NB4 (cell line): ENCODE measurements around the gene PPFIBP2.

Experiments
- DNase-seq: peaks from one replicate; pipeline ENCODE4 v3.0.0; 2010; ENCODE audit warnings: low read depth
- H3K4me3 ChIP-seq: one replicate; pipeline ENCODE4 v1.5.1; 2011; ENCODE audit warnings: mild to moderate bottlenecking, low read depth, low read length, moderate library complexity
- CTCF ChIP-seq: IDR thresholded peaks from one replicate; pipeline ENCODE4 v1.5.1; 2012; ENCODE audit warnings: low read depth, low read length
- MAX ChIP-seq: IDR thresholded peaks from 2 replicates; pipeline ENCODE4 v1.6.1; 2011; ENCODE audit warnings: low read depth, low read length
- MYC ChIP-seq: IDR thresholded peaks from 2 replicates; pipeline ENCODE4 v1.6.1; 2011; ENCODE audit warnings: low read depth, low read length
- POLR2A ChIP-seq: IDR thresholded peaks from 2 replicates; pipeline ENCODE4 v1.6.1; 2011; ENCODE audit warnings: mild to moderate bottlenecking; ENCODE audit not compliant: insufficient read length; ENCODE audit errors: extremely low read depth

PPFIBP2 gene

GRCh38 chr11:7664867-7665266, 151.1 kb downstream of the PPFIBP2 start:
- no peak overlapping the region for H3K4me3 ChIP-seq
- DNase-seq: no peak
- TF ChIP-seq POLR2A (no peak), MAX (no peak), MYC (no peak), CTCF (no peak)

- no peak for TF ChIP-seq MAX
- TF ChIP-seq MYC: no peak
- TF ChIP-seq POLR2A: no peak
- peak; percentile 64 for TF ChIP-seq CTCF
- DNase-seq: peak; percentile 76
- no peak overlapping the region for H3K4me3 ChIP-seq
These were observed 151.9 kb downstream of the PPFIBP2 start for GRCh38 chr11:7665473-7666291.

- DNase-seq: no peak
- H3K4me3 ChIP-seq: no peak overlapping the region
- TF ChIP-seq MYC: no peak
These were observed 152.6 kb downstream of the PPFIBP2 start for GRCh38 chr11:7666292-7666866.

GRCh38 chr11:7667460-7667859, 153.7 kb downstream of the PPFIBP2 start:
- no peak overlapping the region for H3K4me3 ChIP-seq
- TF ChIP-seq MYC: no peak
- TF ChIP-seq CTCF: no peak
- TF ChIP-seq MAX: no peak
- TF ChIP-seq POLR2A: no peak
- no peak for DNase-seq

- no peak overlapping the region for H3K4me3 ChIP-seq
- no peak for DNase-seq
- TF ChIP-seq CTCF (no peak), POLR2A (no peak), MYC (no peak), MAX (no peak)
These were observed 154.7 kb downstream of the PPFIBP2 start for GRCh38 chr11:7668464-7668863.

GRCh38 chr11:7668911-7669310, 155.1 kb downstream of the PPFIBP2 start:
- TF ChIP-seq POLR2A (no peak), MAX (no peak), MYC (no peak), CTCF (no peak)
- no peak overlapping the region for H3K4me3 ChIP-seq
- DNase-seq: no peak
